A204.1 (cell line): ENCODE results near the gene ENG.
"Not testable (repeated sequence)": the region's sequence is repeated elsewhere in the genome, so short reads cannot be mapped to it uniquely, and the experiment has no call there.

ENCODE experiments used
- FAIRE-seq: peaks from 2 replicates; lab custom pipeline; 2012; peaks lifted over from hg19 to GRCh38; lab: Jason Lieb, UNC

ENG gene

DNA sequence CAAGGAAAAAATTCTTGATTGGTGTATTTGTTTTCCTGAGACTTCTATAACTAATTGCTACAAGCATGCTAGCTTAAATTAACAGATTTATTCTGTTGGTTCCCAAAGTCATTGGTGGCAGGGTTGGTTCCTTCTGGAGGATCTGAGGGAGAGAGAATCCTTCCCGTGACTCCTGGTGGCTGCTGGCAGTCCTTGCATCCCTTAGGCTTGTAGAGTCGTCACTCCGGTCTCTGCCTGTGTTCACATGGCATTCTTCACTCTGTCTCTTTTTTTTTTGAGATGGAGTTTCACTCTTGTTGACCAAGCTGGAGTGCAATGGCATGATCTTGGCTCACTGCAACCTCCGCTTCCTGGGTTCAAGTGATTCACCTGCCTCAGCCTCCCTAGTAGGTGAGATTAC lies 63.4 kb downstream of the ENG start:
- no peak for FAIRE-seq

DNA sequence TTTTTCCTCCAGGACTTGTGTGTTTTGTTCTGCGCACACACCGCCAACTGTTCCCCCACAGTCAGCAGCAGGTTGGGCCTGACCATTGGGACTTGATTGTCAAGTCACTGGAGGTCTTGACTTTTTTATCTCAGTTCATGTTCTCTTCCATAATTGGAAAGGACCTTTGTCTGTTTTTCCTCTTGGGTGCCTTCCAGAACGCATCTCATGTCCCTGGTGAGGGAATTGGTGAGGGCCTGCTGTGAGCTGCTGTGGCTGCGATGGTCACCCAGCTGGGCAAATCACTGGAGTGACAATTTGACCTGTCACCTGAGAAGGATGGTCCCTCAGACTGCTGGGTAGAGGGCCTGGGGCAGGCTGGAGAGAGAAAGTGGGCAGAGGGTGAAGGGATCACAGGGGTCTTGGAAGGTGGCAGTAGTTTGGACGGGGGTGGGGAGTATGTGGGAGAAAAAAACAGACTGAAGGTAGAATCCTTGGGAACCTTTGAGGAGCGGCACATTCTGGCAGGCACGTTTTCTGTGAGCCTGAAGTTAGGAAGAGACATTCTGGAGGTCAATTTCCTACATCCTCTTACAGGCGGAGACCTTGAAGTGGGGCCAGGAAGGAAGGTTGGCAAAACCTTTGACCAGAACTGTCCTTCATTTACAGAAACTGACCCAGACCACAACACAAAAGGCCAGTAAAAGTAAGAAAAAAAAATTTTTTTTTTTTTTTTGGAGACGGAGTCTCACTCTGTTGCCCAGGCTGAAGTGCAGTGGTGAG lies 64.2 kb downstream of the ENG start:
- FAIRE-seq = no peak

DNA sequence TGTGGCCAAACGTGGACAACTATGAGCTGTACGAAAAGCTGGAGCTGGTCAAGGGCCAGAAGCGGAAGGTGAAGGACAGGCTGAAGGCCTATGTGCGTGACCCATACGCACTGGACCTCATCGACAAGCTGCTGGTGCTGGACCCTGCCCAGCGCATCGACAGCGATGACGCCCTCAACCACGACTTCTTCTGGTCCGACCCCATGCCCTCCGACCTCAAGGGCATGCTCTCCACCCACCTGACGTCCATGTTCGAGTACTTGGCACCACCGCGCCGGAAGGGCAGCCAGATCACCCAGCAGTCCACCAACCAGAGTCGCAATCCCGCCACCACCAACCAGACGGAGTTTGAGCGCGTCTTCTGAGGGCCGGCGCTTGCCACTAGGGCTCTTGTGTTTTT lies 65.3 kb downstream of the ENG start:
- no peak for FAIRE-seq

DNA sequence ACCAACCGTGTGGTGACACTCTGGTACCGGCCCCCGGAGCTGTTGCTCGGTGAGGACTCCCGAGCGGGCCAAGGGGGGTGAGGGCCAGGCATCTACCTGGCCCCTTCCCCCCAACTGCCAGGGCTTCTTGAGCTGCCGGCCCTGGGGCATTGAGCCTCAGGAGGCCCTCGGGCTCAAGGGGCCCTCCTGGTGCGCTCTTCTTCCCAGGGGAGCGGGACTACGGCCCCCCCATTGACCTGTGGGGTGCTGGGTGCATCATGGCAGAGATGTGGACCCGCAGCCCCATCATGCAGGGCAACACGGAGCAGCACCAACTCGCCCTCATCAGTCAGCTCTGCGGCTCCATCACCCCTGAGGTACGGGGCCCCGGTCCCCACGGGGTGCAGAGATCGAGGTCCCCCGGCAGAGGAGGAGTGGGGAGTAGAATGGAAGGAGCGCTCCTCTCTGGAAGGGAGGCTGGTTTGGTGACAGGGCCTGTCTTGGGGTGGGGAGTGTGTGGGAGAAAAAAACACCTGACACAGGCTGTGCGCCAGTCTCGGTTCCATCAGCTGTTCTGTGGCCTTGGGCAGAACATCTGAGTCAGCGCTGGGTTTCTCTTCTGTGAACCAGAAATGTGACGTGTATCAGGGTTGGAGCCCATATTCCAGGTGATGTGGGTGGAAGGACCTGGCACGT lies 66.0 kb downstream of the ENG start:
- FAIRE-seq = no peak

DNA sequence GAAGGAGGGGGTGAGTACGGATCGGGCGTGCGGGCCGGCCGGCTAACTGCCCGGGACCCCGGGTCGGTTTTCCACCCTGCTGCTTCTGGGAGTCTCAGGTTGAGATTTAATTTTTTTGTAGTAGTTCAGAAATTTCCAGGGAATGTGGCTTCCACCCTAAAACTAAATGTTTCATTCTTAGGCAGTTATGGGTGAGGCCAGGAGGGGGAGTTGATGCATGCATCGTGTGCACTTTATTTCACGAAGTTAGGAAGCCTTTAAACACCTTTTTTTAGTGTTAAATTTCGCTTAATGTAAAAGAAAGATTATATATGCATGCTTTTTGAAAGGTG lies 67.7 kb downstream of the ENG start:
- no peak for FAIRE-seq

DNA sequence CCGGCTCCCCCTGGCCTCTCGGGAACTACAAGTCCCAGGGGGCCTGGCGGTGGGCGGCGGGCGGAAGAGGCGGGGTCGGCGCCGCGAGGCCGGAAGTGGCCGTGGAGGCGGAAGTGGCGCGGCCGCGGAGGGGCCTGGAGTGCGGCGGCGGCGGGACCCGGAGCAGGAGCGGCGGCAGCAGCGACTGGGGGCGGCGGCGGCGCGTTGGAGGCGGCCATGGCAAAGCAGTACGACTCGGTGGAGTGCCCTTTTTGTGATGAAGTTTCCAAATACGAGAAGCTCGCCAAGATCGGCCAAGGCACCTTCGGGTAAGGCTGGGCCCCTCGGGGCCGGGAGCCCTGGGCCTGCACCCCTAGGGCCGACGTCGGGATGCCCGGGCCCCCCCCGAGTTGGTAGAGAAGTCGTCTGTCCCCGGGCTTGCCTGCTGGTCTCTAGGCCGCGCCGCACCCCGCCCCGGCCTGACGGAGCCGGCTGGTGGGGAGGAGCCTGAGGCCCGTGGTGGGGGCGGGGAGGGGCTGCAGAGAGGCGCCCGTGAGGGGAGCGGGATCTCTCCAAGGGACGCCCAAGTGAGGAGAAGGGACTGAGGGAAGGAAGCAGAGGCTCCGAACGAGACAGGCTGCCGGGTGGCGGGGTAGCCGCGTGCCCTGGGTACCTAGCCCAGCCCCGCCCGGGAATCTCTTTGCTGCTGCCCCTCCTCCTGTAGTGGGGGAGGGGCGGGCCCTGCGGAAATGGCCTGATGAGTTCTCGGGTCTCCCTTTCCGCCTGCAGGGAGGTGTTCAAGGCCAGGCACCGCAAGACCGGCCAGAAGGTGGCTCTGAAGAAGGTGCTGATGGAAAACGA lies 68.3 kb downstream of the ENG start, which contains the start of gene CDK9:
Gene CDK9 (plus strand): TSS at position 102 of the 840 bp plus-strand sequence. CDS start 115 bp downstream, at position 217.
- FAIRE-seq = no peak

DNA sequence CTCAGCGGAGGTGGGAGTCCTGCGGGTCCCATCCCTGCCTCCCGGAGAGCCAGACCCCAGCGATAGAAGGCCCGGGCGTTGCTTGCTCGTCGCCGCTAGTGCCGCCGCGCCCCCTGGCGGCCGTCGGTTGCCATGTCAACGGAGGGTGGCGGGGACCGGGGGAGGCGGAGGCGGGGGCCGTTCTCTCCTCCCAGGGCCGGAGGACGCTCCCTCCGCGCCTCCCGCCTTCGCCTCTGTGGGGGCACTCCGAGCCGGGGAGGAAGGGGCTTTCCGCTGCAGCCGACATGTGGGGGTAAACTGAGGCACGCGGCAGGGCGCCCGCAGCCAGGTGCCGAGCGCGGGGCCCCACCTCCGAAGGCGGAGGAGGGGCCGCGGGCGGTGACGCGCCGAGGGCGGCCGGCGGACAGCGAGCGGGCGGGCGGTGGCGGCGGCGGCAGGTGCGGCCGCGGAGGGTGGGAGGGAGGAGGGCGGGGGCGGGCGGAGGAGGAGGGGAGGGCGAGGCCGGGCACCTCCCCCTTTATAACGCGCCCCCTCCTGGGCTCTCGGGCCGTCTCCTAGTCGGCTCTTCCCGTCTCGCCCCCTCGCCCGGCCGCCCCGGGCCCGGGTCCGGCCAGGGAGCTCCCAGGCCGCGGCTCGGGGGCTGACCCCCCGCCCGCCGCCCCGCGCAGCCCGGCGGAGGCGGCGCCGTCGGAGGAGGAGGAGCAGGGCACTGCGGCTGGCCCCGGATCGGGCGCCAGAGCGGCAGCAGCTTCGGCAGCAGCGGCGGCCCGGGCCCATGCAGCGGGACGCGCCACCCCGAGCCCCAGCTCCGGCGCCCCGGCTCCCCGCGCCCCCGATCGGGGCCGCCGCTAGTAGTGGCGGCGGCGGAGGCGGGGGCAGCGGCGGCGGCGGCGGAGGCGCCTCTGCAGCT lies 69.2 kb downstream of the ENG start:
- FAIRE-seq = no peak

DNA sequence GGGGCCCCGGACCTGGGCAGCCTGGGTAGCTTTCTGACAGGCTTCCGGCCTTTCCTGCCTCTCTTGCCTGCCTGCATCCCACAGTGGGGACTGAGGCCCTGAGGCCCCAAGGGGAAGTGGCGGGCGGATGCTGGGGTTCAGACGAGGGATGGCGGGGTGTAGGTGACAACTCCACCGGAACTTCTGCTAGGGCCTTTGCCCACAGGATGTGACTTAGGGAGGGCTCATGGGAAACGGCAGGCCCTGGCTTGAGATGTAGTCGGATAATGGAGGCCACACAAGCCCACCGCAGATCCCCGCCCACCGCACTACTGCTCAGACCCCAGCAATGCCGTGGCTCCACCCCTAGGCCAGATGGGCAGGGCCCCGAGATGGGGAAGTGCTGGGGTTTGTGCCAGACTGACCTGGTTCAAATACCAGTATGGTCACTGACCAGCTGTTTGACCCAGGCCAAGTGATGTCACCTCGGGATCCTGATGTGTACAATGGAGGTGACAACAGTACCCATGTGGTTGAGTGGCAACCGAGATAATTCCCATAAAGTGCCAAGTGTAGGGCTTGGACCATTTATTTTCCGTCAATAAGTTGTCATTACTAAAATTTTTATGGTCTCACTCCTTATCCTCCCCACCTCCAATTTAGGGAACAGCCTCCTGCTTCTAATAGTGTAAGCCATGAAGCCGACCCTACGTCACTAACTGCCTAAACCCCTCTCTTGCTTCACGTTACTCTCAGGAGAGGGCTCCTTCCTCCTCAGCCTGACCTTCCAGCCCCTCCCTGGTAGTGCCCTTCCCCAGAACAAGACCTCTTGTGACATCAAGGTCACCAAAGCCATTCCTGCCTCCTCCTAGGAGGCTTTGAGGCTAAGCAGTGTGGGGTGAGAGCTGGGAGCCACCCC lies 71.1 kb downstream of the ENG start:
- FAIRE-seq = no peak

DNA sequence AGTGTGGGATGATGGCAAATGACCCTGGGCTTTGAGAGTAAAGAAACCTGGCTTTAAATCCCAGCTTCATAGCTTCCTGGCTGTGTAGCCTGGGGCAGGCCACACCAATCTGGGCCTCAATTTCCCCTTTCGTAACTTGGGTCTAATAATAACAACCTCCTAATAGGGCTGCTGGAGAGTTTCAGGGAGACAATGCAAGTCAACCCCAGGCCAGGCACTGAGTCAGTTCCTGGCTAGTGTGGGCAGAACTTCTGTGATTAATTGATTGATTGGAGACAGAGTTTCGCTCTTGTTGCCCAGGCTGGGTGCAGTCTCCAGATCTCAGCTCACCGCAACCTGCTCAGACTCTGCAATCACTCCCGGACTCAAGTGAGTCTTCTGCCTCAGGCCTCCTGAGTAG lies 72.7 kb downstream of the ENG start:
- no peak for FAIRE-seq

DNA sequence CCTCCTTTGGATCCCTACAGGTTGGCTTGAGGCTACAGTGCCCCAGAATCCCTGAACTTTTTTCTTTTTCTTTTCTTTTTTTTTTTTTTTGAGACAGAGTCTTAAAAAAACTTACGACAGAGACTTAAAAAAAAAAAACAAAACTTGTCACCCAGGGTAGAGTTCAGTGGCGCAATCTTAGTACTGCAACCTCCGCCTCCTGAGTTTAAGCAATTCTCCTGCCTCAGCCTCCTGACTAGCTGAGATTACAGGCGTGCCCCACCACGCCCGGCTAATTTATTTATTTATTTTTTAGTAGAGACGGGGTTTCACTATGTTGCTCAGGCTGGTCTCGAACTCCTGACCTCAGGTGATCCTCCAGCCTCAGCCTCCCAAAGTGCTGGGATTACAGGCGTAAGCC lies 73.5 kb downstream of the ENG start:
- FAIRE-seq = not testable (repeated sequence)

DNA sequence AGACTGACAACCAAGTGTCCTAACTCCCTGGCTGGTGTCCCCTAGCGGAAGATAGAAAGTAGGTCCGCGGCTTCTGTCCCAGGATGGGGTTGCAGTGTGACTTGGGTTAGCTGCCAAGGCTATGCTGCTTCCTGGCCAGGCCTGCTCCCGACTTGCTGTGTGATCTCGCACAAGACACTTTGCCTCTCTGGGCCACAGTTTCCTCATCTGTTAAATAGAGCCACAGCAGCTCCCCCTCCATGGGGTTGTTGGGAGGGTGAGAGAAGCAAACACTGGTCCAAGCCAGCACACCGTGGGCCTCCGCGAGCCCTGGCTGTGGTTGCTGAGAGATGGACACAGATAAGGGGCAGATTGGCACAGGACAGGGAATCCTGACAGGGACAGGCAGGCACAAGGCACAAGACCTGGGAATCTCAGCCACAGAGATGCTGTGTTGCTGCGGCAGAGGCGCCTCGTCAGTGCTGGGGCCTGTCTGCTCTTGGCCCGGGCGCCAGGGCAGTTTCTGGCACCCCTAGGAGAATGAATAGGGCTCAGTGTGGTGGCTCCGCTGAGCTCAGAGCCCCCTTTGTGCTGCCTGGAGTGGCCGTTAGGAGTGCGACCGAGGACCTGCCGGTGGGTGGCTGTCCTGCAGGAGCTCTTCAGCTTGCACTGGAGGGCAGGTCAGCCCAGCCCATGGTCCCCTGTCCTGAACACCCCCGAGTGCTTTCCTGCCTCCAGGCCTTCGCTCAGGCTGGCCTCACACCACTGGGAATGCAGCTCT lies 74.2 kb downstream of the ENG start:
- FAIRE-seq = no peak

DNA sequence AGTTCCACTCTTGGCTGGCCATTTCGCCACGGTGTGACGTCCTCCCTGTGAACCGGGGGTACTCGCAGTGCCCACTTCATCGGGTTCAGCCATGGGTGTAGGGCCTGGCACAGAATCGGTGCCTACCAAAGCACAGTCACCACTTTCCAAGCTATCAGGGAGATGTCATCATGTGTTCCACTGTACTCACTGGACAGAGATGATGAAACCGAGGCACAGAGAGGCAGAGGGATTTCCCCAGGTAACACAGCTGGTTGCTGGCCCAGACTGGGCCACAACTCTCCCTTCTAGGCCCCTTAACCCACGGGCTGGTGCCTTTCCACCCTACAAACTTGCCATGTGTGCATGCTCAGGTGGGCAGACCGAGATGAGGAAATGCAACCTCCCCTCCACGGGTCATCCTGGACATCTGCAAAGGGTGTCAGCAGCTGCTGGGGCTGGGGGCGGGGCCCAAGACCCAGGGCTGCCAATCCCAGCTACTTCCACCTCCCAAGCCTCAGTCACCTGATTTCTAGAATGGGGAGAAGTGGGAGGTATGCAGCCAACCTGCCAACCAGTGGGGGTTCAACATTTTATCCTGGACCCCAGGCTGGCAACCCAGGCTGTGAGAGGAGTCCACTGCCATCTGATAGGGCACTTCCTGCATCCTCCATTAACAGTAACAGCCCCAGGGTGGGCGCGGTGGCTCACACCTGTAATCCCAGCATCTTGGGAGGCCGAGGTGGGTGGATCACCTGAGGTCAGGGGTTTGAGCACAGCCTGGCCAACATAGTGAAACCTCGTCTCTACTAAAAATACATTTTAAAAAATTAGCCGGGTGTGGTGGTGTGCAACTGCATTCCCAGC lies 75.1 kb downstream of the ENG start:
- FAIRE-seq = no peak

DNA sequence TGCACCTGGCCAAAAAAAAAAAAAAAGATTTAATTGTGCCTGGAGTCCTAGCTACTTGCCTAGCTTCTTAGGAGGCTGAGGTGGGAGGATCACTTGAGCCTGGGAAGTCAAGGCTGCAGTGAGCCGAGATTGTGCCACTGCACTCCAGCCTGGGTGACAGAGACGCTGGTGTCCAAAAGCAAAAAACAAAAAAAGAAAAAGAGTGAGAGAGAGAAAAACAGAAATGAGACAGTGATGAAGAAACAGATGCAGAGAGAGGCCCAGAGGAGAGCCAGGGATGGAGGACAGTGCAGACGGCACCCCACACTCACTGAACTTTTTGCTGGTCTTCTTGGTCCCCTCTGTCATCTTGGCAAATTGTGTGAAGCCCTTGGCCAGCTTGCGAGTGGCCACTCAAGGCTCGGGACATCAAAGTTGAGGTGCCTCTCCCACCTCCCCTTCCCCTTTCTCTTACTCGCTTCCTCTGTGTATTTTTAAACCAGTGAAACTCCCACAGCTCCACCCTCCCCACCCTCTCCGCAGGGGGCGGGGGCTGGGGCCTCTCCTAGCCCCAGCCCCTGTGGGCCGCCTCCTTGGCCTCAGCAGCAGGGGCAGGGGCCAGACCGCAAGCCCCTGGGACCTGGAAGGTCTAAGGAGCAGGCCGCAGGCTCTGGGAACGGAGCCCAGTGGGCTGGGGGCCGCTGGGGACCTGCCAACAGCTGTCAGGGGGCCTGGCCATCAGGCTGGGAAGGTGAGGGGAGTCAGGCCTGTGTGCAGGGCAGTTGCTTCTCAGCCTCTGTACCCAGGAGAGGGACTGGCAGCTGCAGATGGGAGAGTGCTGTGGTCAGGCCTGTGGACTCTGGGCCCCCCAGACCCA lies 76.0 kb downstream of the ENG start, which contains the start of gene SH2D3C:
Gene SH2D3C (minus strand): TSS at position 387 of the 856 bp plus-strand sequence. CDS start 39 bp downstream, at position 348.
- no peak for FAIRE-seq

DNA sequence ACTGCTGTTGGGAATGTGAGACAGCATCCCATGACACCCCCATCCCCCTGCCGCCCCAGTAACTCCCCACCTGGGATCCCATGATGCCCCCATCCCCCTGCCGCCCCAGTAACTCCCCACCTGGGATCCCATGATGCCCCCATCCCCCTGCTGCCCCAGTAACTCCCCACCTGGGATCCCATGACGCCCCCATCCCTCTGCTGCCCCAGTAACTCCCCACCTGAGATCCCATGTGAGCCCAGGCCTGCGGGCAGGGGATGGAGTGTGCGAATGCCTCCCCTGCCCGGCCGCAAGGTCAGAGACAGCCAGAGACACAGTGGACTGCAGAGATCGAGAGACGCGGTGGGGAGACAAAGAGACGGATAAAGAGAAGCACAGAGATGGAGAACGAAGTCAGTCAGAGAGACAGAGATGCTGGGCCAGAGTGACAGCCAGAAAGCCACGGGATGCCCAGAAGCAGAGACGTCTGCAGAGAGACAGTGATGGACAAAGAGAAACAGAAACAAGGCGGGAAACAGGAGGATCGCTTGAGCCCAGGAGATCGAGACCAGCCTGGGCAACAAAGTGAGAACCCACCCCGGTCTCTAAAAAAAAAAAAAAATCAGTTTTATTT lies 77.0 kb downstream of the ENG start:
- no peak for FAIRE-seq

DNA sequence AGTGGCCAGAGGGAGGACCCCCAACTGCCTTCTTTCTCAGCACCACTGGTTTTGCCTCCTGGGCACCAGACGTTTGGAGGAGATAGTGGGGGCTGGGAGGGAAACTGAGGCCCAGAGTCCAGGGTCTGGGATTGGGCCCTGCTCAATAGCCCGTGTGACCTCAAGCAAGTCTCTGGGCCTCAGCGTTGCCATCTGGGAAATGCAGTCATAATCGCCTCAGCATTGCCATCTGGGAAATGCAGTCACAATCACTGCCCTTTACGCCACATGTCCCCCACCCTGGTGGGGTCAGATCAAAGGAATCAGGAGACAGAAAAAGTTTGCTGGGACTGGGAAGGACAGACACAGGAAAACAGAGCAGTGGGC lies 77.6 kb downstream of the ENG start:
- no peak for FAIRE-seq

DNA sequence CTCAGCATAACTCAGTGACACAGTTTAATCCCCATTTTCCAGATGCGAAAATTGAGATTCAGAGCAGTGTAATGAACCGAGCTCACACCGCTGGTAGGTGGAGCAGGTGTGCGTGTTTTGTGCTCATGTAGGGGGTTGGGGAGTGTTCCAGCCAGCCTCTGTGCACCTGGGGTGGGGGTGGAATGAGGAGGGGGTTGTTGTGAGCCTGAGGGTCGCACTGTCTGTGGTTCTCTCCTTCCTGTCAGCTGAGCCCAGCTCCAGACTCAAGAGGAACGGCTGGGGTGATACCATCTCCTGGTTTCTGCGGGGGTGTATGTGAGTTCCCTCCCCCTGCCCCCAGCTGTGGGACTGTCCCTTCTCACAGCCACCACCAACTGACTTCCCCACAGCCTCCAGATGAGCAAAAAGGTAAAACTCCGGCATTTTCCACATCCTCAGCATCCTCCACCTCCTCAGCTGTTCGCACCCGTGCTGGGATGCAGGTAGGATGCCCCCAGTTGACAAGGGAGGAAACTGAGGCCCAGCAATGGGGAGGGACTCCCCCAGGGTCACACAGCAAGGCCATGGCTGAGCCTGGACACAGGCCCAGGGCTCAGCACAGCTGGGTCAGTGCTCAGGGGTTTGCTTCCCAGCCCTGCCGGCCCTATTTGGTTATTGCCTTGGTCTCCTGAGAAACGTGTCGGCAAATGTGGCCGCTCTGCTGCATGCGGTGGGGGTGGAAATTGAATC lies 78.1 kb downstream of the ENG start:
- no peak for FAIRE-seq

DNA sequence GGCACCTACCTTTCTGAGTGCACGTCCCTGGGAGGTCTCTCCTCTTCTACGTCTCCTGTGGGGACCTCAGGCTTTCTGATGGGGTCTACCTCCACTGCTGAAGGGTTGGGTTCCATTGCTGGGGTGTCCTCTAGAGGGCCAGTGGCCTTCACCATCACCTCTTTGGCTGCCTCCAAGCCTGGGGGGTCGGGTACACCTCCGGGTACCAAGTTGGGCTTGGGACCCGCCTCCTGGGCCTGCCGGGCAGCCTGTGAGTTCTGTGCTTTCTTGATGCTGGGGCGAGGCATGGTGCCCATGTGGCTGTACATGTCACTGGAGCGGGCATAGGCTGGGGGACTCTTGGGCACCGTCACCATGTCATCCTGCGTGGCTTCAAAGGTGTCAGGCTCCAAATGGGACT lies 80.5 kb downstream of the ENG start:
- FAIRE-seq = no peak
